ENCODE measurements around the gene UPK3A. TPM values are rescaled to one million over a fixed set of nuclear protein-coding genes. Genes with fewer than 3 reads are reported as not detected.

The UPK3A gene
- total RNA-seq, 2 experiments from 2014 or later: not detected

Other genes starting within 250 kb of the UPK3A start
- 100 to 1,000 TPM; 151 to 154 TPM for gene NUP50, start 121.0 kb upstream of the UPK3A start, total RNA-seq
- 10 to 100 TPM; 16.6 to 19.5 TPM for gene KIAA0930, start 44.1 kb upstream of the UPK3A start, total RNA-seq
- gene FAM118A, start 25.0 kb downstream of the UPK3A start, total RNA-seq: 10 to 100 TPM; 62.2 to 66.9 TPM
- 1 to 10 TPM; 1.1 to 1.3 TPM for gene SMC1B, start 128.7 kb downstream of the UPK3A start, total RNA-seq
- gene RIBC2, start 128.7 kb downstream of the UPK3A start, total RNA-seq: 1 to 10 TPM; 6.2 to 6.3 TPM
- gene FBLN1, start 217.9 kb downstream of the UPK3A start, total RNA-seq: not detected

Measured in activated naive CD4-positive, alpha-beta T cell treated with anti-CD3 and anti-CD28 coated beads for 36 hours (primary cell).